Retinal pigment epithelial cell (primary cell): ENCODE measurements around the gene PPP2R2C.

Experiments used
- DNase-seq: peaks from one replicate; pipeline ENCODE4 v3.0.0-alpha.2; 2010; ENCODE audit warnings: low read depth
- H3K4me3 ChIP-seq: 2 replicates; pipeline ENCODE4 v1.5.1; 2011; ENCODE audit warnings: mild to moderate bottlenecking, low read length, control low read depth, moderate library complexity
- TF ChIP-seq, protein P1 (sequence below): conservative IDR thresholded peaks from 2 replicates; pipeline ENCODE4 v1.5.1; 2011; ENCODE audit warnings: low read depth, low read length, control low read depth, inconsistent platforms

PPP2R2C gene

DNA sequence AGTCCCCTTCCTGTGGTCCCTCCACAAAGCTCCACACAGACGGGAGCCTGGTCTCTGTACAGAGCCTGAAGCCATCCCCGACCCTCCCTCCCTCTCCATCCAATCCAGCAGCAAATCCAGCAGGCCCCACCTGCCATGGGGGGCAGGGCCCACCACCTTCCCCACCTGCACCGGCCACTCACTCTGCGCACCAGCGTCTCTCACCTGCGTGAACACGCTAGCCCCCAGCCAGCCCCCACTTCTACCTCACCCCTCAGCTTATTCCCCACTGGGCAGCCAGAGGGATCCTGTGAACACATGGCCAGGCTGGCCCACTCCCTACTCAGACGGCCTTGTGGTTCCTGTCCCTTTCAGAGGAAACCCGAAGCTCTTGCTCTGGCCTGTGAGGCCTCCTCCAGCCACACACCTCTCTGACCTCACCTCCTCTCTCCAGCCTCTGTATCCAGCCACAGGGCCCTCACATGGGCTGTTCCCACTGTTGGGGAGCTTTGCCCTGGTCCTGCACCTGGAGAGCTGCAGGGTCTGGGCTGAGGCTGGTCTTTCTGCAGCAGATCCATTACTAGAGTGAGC lies 131.9 kb downstream of the PPP2R2C start:
- no peak overlapping the region for H3K4me3 ChIP-seq
- DNase-seq = no peak
- TF ChIP-seq, protein P1, sequence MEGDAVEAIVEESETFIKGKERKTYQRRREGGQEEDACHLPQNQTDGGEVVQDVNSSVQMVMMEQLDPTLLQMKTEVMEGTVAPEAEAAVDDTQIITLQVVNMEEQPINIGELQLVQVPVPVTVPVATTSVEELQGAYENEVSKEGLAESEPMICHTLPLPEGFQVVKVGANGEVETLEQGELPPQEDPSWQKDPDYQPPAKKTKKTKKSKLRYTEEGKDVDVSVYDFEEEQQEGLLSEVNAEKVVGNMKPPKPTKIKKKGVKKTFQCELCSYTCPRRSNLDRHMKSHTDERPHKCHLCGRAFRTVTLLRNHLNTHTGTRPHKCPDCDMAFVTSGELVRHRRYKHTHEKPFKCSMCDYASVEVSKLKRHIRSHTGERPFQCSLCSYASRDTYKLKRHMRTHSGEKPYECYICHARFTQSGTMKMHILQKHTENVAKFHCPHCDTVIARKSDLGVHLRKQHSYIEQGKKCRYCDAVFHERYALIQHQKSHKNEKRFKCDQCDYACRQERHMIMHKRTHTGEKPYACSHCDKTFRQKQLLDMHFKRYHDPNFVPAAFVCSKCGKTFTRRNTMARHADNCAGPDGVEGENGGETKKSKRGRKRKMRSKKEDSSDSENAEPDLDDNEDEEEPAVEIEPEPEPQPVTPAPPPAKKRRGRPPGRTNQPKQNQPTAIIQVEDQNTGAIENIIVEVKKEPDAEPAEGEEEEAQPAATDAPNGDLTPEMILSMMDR = no peak

DNA sequence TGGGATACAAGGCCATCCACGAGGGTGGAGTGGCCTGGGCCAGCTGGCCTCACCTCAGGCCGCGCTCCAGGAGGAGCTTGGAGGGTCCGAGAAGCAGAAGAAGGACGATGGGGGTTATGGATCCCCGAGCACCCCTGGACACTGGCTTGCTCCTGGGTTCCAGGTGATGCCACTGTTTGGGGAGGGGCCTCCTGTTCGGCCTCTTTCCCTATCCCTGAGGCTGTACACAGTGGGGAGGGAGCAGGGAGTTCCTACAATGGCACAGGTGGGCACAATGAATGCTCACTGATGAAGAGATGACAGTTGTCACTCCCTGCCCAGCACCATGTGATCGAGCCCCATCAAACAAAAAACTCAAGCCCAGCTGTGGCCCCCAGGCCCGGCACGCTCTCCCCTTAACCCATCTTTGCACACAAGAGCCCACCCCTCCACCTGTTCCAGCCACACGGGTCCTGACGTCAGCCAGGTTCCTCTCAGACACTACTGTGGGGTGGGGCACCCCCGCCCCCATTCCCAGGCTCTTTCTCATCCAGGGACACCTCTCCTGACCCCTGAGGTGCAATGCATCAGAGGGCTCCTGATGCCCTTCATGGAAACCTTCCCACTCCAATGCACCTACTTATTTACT lies 132.5 kb downstream of the PPP2R2C start:
- TF ChIP-seq, protein P1 = no peak
- DNase-seq = no peak
- no peak overlapping the region for H3K4me3 ChIP-seq

DNA sequence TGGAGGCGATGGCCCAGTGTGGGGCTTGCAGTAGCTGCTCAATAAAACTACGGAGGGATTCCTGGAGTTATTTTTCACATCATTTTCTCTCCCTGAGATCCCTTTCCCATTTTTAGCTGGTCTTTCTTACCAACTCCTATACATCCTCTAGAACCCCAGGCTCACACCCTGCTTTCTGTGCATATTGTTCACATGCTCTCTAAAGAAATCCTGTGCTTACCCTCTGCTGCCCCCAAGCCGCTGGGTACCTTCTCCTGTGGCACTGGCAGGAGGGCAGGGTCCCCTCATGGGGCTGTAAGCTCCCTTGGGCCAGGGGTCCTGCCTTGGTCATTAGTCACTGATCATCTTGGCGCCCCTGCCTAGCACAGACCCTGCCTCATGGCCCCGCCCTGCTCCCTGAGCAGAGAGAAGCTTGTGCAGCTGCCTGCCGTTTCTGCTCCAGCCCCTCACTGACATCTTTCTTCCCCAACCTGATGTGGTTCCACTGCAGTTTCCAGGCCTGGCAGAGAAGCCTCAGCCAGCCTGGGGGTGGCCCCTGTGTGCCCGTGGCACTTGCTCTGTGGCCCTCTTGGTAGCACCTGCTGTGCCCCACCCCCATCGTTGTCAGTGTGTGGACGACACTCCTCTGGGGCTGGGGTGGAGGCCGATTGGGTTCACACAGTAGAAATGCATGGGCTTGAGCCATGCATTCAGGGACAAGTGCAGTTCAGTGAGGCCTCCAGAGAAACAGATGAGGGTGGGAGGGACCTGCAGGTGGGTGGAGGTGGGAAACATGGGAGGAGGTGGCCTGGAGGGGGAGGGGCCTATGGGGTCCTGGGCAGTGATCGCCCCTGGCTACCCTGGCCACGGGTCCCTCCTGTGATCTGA lies 133.2 kb downstream of the PPP2R2C start:
- TF ChIP-seq, protein P1 = no peak
- no peak overlapping the region for H3K4me3 ChIP-seq
- no peak for DNase-seq

DNA sequence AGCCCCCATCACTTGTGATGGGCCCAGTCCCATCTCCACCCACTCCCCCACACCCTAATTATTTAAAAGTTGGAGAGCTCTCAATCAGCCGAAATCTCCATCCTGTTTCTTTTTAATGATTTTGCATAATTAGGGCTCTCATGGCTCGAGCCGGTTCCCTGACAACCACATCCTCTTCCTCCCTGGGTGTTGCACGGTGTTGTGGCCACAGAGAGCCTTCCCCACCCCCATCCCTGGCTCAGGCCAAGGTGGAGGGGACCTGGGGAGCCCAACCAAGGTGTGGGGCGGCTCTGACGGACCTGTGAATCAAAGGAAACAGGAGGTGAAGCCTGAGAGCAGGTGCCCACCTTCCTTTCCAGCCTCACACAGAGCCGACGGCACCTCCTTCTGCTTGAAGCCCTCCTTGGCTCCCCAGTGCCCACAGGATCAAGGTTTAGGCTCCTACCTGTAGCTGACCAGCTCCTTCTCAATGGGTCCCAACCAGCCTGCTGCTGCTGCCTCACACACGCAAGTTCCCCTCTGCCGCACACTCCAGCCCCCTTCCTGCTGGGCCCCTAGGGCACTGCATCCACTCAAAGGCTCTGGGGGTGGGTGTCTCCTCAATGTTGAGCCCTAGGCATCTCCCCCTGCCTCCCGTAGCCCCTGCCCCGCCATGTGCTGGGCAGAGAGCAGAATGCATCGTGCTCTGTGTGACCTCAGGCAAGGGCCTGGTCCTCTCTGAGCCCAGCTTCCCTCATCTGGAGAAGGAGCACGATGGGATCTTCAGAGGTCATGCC lies 134.1 kb downstream of the PPP2R2C start:
- no peak overlapping the region for H3K4me3 ChIP-seq
- TF ChIP-seq, protein P1 = no peak
- DNase-seq = no peak

DNA sequence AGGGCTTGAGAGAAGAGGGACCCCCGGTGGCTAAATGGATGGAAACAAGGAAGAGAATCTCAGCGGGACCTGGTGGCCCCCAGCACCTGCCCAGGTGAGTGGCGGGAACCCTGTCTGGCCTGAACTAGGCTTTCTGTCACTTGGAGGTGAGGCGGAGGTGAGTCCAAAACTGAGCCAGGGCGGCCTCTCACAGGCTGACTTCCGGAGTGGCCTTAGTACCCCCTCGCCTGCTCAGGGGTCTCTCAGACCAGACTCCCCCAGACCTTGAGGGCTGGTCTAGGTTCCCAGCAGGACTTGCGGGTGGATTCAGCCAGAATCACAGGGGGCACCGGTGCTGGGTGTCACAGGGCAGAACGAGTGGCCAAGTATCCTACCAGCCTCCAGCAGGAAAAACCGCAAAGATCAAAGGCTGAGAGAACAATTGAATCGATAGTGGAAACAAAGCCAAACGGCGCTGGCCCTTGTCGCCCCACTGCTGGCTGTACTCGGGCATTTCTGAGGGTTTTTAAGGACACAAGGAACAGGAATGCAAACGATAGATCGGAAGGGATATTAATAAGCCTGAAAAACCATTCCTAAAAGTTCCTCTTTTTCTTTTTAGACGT lies 135.0 kb downstream of the PPP2R2C start:
- TF ChIP-seq, protein P1 = no peak
- DNase-seq = no peak
- H3K4me3 ChIP-seq = no peak overlapping the region

DNA sequence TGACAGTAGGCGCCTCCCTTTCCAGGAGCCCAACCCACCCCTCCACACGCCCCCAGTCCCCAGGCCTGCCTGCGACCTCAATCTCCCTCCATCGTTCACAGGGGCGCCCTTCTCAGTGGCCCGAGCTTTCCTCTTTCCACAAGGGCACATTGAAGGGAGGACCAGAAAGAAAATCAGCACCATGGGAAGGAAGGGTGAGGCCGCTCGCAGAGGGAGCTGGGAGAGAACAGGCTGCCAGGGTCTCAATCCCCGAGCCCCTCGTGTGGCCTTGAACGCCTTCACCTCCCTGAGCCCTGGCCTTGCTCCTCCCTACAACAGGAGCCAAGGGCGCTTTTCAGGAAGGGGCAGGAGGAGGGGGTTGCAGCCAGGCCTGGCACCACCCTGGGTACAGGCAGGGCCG lies 136.2 kb downstream of the PPP2R2C start:
- no peak overlapping the region for H3K4me3 ChIP-seq
- TF ChIP-seq, protein P1 = no peak
- no peak for DNase-seq
